Uterus (tissue), 4 donors: Measurements from ENCODE around the gene RAX2. TPM values are rescaled to one million over a fixed set of nuclear protein-coding genes. Genes with fewer than 3 reads are reported as not detected.

Experiments used
- DNase-seq, 2 donors: peaks; one replicate each; pipeline ENCODE4 v3.0.0-alpha.2; 2019 to 2020
- H3K27ac ChIP-seq, 2 donors: fragments of 200-600 bp; sonication (generic); 1 replicate in 1 of 2; 2 replicates in 1 of 2; pipeline ENCODE4 v1.5.1; 2016 to 2018
- H3K27me3 ChIP-seq, 2 donors: fragments of 200-600 bp; sonication (generic); one replicate each; pipeline ENCODE4 v1.5.1; 2018 to 2019; ENCODE audit warnings: control low read depth in 1 of 2
- H3K36me3 ChIP-seq, 2 donors: fragments of 200-600 bp; sonication (generic); one replicate each; pipeline ENCODE4 v1.5.1; 2019; ENCODE audit warnings: control low read depth in 1 of 2
- H3K4me1 ChIP-seq, 2 donors: fragments of 200-600 bp; sonication (generic); one replicate each; pipeline ENCODE4 v1.5.1; 2018 to 2019; ENCODE audit warnings: control low read depth in 1 of 2
- H3K4me3 ChIP-seq, 2 donors: fragments of 200-600 bp; sonication (generic); 1 replicate in 1 of 2; 2 replicates in 1 of 2; pipeline ENCODE4 v1.5.1; 2018 to 2019; ENCODE audit warnings: mild to moderate bottlenecking in 1 of 2
- H3K9me3 ChIP-seq, 2 donors: fragments of 200-600 bp; sonication (generic); one replicate each; pipeline ENCODE4 v1.5.1; 2019; ENCODE audit warnings: control low read depth in 1 of 2
- POLR2A ChIP-seq, 2 donors: fragments of 450-650 bp; IDR thresholded peaks; one replicate each; pipeline ENCODE4 v1.6.1; 2016; ENCODE audit warnings: antibody characterized with exemption in 2 of 2, mild to moderate bottlenecking in 1 of 2, moderate library complexity in 1 of 2
- intact Hi-C: fragments of 100-400 bp; cut with DNase I; formaldehyde crosslinking; loops from one replicate; pipeline ENCODE4 v1.15.1; 2023; ENCODE audit warnings: low total_unique reads
- total RNA-seq, 4 donors: library from RNA; depleted of rRNA in 3 of 4; stranded (reverse); fragments of >200 nt in 3 of 4; gene quantifications; one replicate each; pipeline versions ENCODE4 v1.1.0 to v1.2.4, GENCODE V29; 2014 to 2023
- TF ChIP-seq, protein P1 (sequence below), 4 experiments: fragments of 200-600 bp in 2 of 4; fragments of 450-650 bp in 2 of 4; sonication (generic) in 2 of 4; IDR thresholded peaks; one replicate each; pipeline ENCODE4 v1.5.1; 2016 to 2019; ENCODE audit warnings: antibody characterized with exemption in 4 of 4, mild to moderate bottlenecking in 2 of 4, moderate library complexity in 1 of 4
- donor health status: DM: yes; HTN: yes; CAD: no.

Gene RAX2
- total RNA-seq, 4 donors from 2014 or later, result 0.14 to 4.3 TPM; not detected in 2

- peak; percentile 99 for DNase-seq
- Histone ChIP-seq H3K4me3 (peak within 1 kb of the TSS; percentile 89 to 90), H3K4me1 (no peaks in the 10 kb centered on the region), H3K27ac (peak within 1 kb of the TSS; percentile 97), H3K36me3 (no peaks in the 10 kb centered on the region), H3K9me3 (no peaks in the 10 kb centered on the region), H3K27me3 (no peaks in the 10 kb centered on the region)
- intact Hi-C loops, result no loop called here
- TF ChIP-seq, protein P1, sequence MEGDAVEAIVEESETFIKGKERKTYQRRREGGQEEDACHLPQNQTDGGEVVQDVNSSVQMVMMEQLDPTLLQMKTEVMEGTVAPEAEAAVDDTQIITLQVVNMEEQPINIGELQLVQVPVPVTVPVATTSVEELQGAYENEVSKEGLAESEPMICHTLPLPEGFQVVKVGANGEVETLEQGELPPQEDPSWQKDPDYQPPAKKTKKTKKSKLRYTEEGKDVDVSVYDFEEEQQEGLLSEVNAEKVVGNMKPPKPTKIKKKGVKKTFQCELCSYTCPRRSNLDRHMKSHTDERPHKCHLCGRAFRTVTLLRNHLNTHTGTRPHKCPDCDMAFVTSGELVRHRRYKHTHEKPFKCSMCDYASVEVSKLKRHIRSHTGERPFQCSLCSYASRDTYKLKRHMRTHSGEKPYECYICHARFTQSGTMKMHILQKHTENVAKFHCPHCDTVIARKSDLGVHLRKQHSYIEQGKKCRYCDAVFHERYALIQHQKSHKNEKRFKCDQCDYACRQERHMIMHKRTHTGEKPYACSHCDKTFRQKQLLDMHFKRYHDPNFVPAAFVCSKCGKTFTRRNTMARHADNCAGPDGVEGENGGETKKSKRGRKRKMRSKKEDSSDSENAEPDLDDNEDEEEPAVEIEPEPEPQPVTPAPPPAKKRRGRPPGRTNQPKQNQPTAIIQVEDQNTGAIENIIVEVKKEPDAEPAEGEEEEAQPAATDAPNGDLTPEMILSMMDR (IDR thresholded peaks at IDR 0.05), result peak in 2 of 4 experiments; percentile 14 to 17
- TF ChIP-seq POLR2A (IDR thresholded peaks at IDR 0.05), result peak; percentile 73 to 91
Observed at GRCh38 chr19:3762501-3763459, 9.2 kb downstream of the RAX2 start, which contains the start of gene MRPL54. TSS of gene MRPL54 (plus strand) at chr19:3762682. CDS start at chr19:3762701, 19 bp downstream.

- H3K4me3 ChIP-seq, result peak overlapping the region in 1 of 2 donors; percentile 64
- H3K36me3 ChIP-seq, result no peaks in the 10 kb centered on the region
- TF ChIP-seq, protein P1 (IDR thresholded peaks at IDR 0.05), result no peak
- no peak for TF ChIP-seq POLR2A (IDR thresholded peaks at IDR 0.05)
- H3K27ac ChIP-seq, result peak overlapping the region; percentile 97
- DNase-seq, result no peak
- intact Hi-C loops, result no loop called here
- no peaks in the 10 kb centered on the region for H3K9me3 ChIP-seq
- H3K4me1 ChIP-seq, result no peaks in the 10 kb centered on the region
- no peaks in the 10 kb centered on the region for H3K27me3 ChIP-seq
Observed at GRCh38 chr19:3762130-3762473, 9.9 kb downstream of the RAX2 start.

- Histone ChIP-seq H3K27me3 (no peaks in the 10 kb centered on the region), H3K4me3 (peak within 1 kb of the TSS; percentile 89 to 90), H3K4me1 (no peaks in the 10 kb centered on the region), H3K9me3 (no peaks in the 10 kb centered on the region), H3K27ac (peak within 1 kb of the TSS; percentile 97), H3K36me3 (no peaks in the 10 kb centered on the region)
- TF ChIP-seq POLR2A (IDR thresholded peaks at IDR 0.05), result peak in 1 of 2 donors; percentile 78
- TF ChIP-seq, protein P1 (IDR thresholded peaks at IDR 0.05), result peak; percentile 76 to 89 (median 76)
- peak; percentile 88 to 92 for DNase-seq
- intact Hi-C loops, result no loop called here
Observed at GRCh38 chr19:3761382-3762129, 10.5 kb downstream of the RAX2 start, which contains the start of gene APBA3. TSS of gene APBA3 (minus strand) at chr19:3761692. CDS start at chr19:3760264, 1,428 bp downstream.

DNA sequence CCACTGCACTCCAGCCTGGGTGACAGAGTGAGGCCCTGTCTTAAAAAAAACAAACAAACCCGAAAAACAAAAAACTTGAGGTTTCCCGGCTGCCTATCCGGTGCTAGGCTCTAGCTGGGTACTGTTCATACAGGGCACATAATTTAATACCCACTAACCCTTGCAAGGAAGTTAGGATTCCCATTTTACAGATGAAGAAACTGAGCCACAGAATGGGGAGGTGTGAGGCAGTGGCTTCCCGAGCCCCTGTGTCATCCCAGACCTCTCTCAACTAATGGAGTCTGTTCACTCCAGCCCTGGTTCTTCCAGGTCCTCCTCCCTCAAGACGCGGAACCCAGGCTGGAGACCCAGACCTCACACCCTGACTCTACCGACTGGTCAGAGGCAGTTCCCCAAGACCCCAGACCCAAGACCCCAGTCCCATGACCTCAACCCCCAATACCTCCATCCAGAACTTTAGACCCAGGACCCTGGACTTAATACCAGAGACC is 11.1 kb downstream of the RAX2 start:
- Histone ChIP-seq H3K27me3 (no peaks in the 10 kb centered on the region), H3K4me3 (peak overlapping the region; percentile 80 to 89), H3K4me1 (no peaks in the 10 kb centered on the region), H3K9me3 (no peaks in the 10 kb centered on the region), H3K36me3 (no peaks in the 10 kb centered on the region), H3K27ac (peak overlapping the region; percentile 97)
- no peak for TF ChIP-seq POLR2A (IDR thresholded peaks at IDR 0.05)
- TF ChIP-seq, protein P1 (IDR thresholded peaks at IDR 0.05), result no peak
- DNase-seq, result no peak
- intact Hi-C loops, result no loop called here
